Measurements from ENCODE around the gene ST3GAL5. TPM values are rescaled to one million over a fixed set of nuclear protein-coding genes. Genes with fewer than 3 reads are reported as not detected.
A peak's percentile ranks its signal among the peaks of the same experiment; 100 is the strongest.
"Not testable (repeated sequence)": the region's sequence is repeated elsewhere in the genome, so short reads cannot be mapped to it uniquely, and the experiment has no call there.

Gene ST3GAL5
- total and polyA plus RNA-seq, 4 donors = 83.2 to 120 (median 108) TPM

GRCh38 chr2:85899284-85899683 lies 10.5 kb upstream of the ST3GAL5 start:
- no peaks in the 10 kb centered on the region for H3K9me3 ChIP-seq (ENCODE audit: control insufficient read depth, insufficient read depth, low read length)
- WGBS (ENCODE audit: insufficient coverage) = 100% methylated on average over 1 of the region's 1 CpG
- H3K27ac ChIP-seq (ENCODE audit: low read depth, low read length) = no peak overlapping the region
- H3K4me1 ChIP-seq (ENCODE audit: control insufficient read depth, insufficient read depth, low read length) = peaks cover 27% of the 10 kb centered on the region
- no peak overlapping the region for H3K4me3 ChIP-seq (ENCODE audit: low read depth, low read length)
- no peaks in the 10 kb centered on the region for H3K27me3 ChIP-seq (ENCODE audit: control insufficient read depth, insufficient read depth, low read length)
- H3K36me3 ChIP-seq (ENCODE audit: control insufficient read depth, insufficient read depth, low read length) = no peaks in the 10 kb centered on the region
- no peak for DNase-seq (ENCODE audit: low read depth in 4 of 6, low spot score in 6 of 6)

DNA sequence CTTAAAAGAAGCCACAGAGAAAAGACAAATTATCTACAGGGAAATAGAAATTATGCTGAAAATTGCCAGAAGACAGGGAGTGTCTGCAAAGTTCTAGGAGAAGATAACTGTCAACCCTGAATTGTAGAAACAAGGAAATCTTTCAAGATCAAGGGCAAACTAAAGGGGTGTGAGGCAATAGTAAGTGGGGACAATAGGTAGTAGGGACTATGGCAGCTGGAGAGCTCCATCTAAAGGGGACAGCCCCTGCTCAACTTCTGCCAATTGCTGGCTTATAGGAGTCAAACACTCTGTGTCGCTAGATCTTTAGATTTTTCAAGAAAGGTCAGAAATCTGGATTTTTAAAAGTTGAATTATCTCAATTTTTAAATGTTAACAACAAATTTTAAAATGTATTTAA lies 10.1 kb upstream of the ST3GAL5 start:
- H3K36me3 ChIP-seq (ENCODE audit: control insufficient read depth, insufficient read depth, low read length) = no peaks in the 10 kb centered on the region
- H3K27ac ChIP-seq (ENCODE audit: low read depth, low read length) = no peak overlapping the region
- no CpG with 5 or more reads among the region's 1 CpG for WGBS (ENCODE audit: insufficient coverage)
- no peak overlapping the region for H3K4me3 ChIP-seq (ENCODE audit: low read depth, low read length)
- no peak for DNase-seq (ENCODE audit: low read depth in 4 of 6, low spot score in 6 of 6)
- no peaks in the 10 kb centered on the region for H3K9me3 ChIP-seq (ENCODE audit: control insufficient read depth, insufficient read depth, low read length)
- H3K27me3 ChIP-seq (ENCODE audit: control insufficient read depth, insufficient read depth, low read length) = no peaks in the 10 kb centered on the region
- H3K4me1 ChIP-seq (ENCODE audit: control insufficient read depth, insufficient read depth, low read length) = peaks cover 24% of the 10 kb centered on the region

- H3K4me3 ChIP-seq (ENCODE audit: low read depth, low read length); H3K36me3 ChIP-seq (ENCODE audit: control insufficient read depth, insufficient read depth, low read length); H3K27me3 ChIP-seq (ENCODE audit: control insufficient read depth, insufficient read depth, low read length); DNase-seq (ENCODE audit: low read depth in 4 of 6, low spot score in 6 of 6); H3K27ac ChIP-seq (ENCODE audit: low read depth, low read length); H3K9me3 ChIP-seq (ENCODE audit: control insufficient read depth, insufficient read depth, low read length): not testable (repeated sequence)
- 85% methylated on average over 3 of the region's 6 CpGs for WGBS (ENCODE audit: insufficient coverage)
- H3K4me1 ChIP-seq (ENCODE audit: control insufficient read depth, insufficient read depth, low read length) = peaks cover 22% of the 10 kb centered on the region
Observed at GRCh38 chr2:85894554-85895278, 5.9 kb upstream of the ST3GAL5 start.

DNA sequence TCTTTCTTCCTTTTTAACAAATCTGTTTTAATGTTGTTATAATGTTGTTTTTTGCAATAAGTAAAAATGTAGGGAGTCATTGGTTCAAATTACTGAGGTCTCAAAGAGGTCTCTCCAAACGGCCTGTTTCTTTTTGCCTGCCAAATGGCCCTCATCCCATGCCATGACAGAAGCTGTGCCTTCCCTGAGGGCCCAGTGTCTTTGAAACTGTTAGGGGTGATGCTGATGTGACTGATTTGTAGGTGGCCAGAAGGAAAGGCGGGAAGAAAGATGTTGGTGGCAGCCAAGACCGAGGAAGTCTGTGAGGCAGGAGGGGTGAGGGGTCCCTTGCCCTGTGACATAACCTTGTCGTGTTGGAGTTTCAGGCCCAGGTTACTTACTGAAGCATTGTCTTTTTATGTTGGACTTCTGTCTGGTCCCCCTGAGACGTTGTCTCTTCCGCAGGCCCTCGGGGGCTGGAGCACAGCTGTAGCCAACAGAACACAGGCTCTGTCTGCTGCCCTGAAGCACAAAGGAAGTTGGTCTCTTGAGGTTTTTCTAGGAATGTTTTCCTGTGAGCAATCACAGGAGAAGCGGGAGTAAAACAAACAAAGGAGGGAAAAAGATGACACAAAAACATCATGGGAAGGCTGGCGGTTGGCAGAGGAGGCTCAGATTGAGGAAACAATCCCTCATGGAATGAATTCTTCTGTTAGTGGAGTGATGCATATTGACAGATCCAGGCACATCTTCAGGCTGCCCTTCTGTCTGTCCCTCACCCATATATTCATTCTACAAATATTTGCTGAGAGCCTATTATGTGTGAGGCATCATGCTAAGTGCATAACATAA lies 4.9 kb upstream of the ST3GAL5 start:
- Histone ChIP-seq H3K4me1 (ENCODE audit: control insufficient read depth, insufficient read depth, low read length) (peaks cover 26% of the 10 kb centered on the region), H3K27me3 (ENCODE audit: control insufficient read depth, insufficient read depth, low read length) (no peaks in the 10 kb centered on the region), H3K36me3 (ENCODE audit: control insufficient read depth, insufficient read depth, low read length) (no peaks in the 10 kb centered on the region), H3K27ac (ENCODE audit: low read depth, low read length) (peak overlapping the region; percentile 57), H3K9me3 (ENCODE audit: control insufficient read depth, insufficient read depth, low read length) (no peaks in the 10 kb centered on the region), H3K4me3 (ENCODE audit: low read depth, low read length) (no peak overlapping the region)
- peak in 2 of 6 donors; percentile 35 to 42 for DNase-seq (ENCODE audit: low read depth in 4 of 6, low spot score in 6 of 6)
- 37% methylated on average over 9 of the region's 9 CpGs for WGBS (ENCODE audit: insufficient coverage)

GRCh38 chr2:85892216-85892944 lies 3.6 kb upstream of the ST3GAL5 start:
- no CpG with 5 or more reads among the region's 5 CpGs for WGBS (ENCODE audit: insufficient coverage)
- no peak for DNase-seq (ENCODE audit: low read depth in 4 of 6, low spot score in 6 of 6)
- H3K4me3 ChIP-seq (ENCODE audit: low read depth, low read length) = no peak overlapping the region

GRCh38 chr2:85890522-85891176 lies 1.9 kb upstream of the ST3GAL5 start:
- 89% methylated on average over 2 of the region's 5 CpGs for WGBS (ENCODE audit: insufficient coverage)

More at GRCh38 chr2:85892216-85892944, 3.6 kb upstream of the ST3GAL5 start:
- Histone ChIP-seq H3K27ac (ENCODE audit: low read depth, low read length) (no peak overlapping the region), H3K27me3 (ENCODE audit: control insufficient read depth, insufficient read depth, low read length) (no peaks in the 10 kb centered on the region), H3K9me3 (ENCODE audit: control insufficient read depth, insufficient read depth, low read length) (no peaks in the 10 kb centered on the region), H3K4me1 (ENCODE audit: control insufficient read depth, insufficient read depth, low read length) (peaks cover 35% of the 10 kb centered on the region), H3K36me3 (ENCODE audit: control insufficient read depth, insufficient read depth, low read length) (no peaks in the 10 kb centered on the region)

DNA sequence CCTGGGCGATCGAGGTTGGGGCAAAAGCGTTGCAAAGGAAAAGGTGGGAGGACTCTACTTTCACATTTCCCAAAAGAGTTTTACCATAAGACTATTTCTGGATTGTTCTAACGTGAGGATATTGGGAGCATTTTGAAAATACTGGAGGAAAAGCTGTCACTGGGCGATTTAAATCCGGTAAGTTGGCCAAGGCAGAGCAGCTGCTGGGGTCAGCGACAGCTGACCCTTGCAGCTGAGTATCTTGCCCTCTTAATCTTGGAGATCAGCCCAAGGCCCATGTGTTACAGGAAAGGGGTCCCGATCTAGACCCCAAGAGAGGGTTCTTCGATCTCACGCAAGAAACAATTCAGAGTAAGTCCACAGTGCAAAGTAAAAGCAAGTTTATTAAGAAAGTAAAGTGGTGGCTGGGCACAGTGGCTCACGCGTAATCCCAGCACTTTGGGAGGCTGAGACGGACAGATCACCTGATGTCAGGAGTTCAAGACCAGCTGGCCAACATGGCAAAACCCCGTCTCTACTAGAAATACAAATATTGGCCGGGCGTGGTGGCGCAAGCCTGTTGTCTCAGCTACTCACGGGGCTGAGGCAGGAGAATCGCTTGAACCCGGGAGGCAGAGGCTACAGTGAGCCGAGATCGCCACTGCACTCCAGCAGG lies 964 bp upstream of the ST3GAL5 start:
- Histone ChIP-seq H3K4me1 (ENCODE audit: control insufficient read depth, insufficient read depth, low read length) (peaks cover 56% of the 10 kb centered on the region), H3K4me3 (ENCODE audit: low read depth, low read length) (peak overlapping the region; percentile 60), H3K9me3 (ENCODE audit: control insufficient read depth, insufficient read depth, low read length) (no peaks in the 10 kb centered on the region), H3K27ac (ENCODE audit: low read depth, low read length) (peak overlapping the region; percentile 90), H3K36me3 (ENCODE audit: control insufficient read depth, insufficient read depth, low read length) (no peaks in the 10 kb centered on the region), H3K27me3 (ENCODE audit: control insufficient read depth, insufficient read depth, low read length) (no peaks in the 10 kb centered on the region)
- no peak for DNase-seq (ENCODE audit: low read depth in 4 of 6, low spot score in 6 of 6)
- WGBS (ENCODE audit: insufficient coverage) = 42% methylated on average over 18 of the region's 22 CpGs

More at GRCh38 chr2:85890522-85891176, 1.9 kb upstream of the ST3GAL5 start:
- DNase-seq (ENCODE audit: low read depth in 4 of 6, low spot score in 6 of 6) = peak in 2 of 6 donors; percentile 2 to 33
- H3K27ac ChIP-seq (ENCODE audit: low read depth, low read length) = peak overlapping the region; percentile 90
- H3K4me3 ChIP-seq (ENCODE audit: low read depth, low read length) = no peak overlapping the region
- H3K4me1 ChIP-seq (ENCODE audit: control insufficient read depth, insufficient read depth, low read length) = peaks cover 49% of the 10 kb centered on the region
- no peaks in the 10 kb centered on the region for H3K9me3 ChIP-seq (ENCODE audit: control insufficient read depth, insufficient read depth, low read length)
- no peaks in the 10 kb centered on the region for H3K27me3 ChIP-seq (ENCODE audit: control insufficient read depth, insufficient read depth, low read length)
- H3K36me3 ChIP-seq (ENCODE audit: control insufficient read depth, insufficient read depth, low read length) = no peaks in the 10 kb centered on the region

DNA sequence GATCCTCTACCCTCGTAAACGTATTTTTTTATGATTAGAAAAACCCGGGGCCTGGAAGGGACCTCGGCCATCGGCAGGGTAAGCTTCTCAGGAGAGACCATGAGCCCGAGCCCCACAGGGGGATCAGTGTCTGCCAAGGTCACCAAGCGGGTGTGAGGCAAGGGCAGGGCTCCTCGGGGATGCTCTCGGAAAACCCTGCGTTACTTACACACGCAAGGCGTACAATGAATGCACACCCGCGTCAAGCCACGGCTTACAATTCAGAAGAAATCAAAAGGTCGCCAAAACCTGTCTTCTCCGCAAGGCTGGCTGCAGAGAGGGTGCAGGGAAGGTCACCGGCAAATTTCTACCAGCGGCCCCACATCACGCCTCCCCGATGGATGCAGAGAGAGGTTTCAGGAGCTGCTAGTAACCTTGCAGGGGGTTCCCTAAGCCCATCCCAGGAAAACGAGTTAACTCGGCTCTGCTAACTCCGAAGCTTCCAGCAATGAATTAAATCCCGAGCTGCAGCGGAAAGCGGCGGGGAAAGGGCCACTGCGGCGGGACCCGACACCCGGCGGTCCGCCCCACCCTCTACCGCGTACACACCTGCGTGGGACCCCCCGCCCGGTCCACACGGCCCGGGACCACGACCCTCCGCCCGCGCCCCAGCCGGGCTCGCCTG lies 638 bp downstream of the ST3GAL5 start:
- WGBS (ENCODE audit: insufficient coverage) = under 1% methylated on average over 47 of the region's 47 CpGs
- Histone ChIP-seq H3K9me3 (ENCODE audit: control insufficient read depth, insufficient read depth, low read length) (no peaks in the 10 kb centered on the region), H3K27me3 (ENCODE audit: control insufficient read depth, insufficient read depth, low read length) (no peaks in the 10 kb centered on the region), H3K36me3 (ENCODE audit: control insufficient read depth, insufficient read depth, low read length) (no peaks in the 10 kb centered on the region), H3K27ac (ENCODE audit: low read depth, low read length) (peak overlapping the region; percentile 82), H3K4me1 (ENCODE audit: control insufficient read depth, insufficient read depth, low read length) (peaks cover 49% of the 10 kb centered on the region), H3K4me3 (ENCODE audit: low read depth, low read length) (peak overlapping the region; percentile 83)
- DNase-seq (ENCODE audit: low read depth in 4 of 6, low spot score in 6 of 6) = peak in 2 of 6 donors; percentile 38 to 74
